GM18505 (cell line): ENCODE data around the gene DYNC2H1.

Experiments
- ATAC-seq: cut with Tn5 transposase; IDR thresholded peaks from one replicate; pipeline ENCODE4 v1.9.1; 2021; ENCODE audit not compliant: unreplicated experiment
- POLR2A ChIP-seq: IDR thresholded peaks from 4 replicates; pipeline ENCODE4 v1.6.1; 2011; ENCODE audit warnings: borderline replicate concordance; ENCODE audit not compliant: insufficient read depth, insufficient read length; ENCODE audit errors: extremely low read depth

The DYNC2H1 gene

DNA sequence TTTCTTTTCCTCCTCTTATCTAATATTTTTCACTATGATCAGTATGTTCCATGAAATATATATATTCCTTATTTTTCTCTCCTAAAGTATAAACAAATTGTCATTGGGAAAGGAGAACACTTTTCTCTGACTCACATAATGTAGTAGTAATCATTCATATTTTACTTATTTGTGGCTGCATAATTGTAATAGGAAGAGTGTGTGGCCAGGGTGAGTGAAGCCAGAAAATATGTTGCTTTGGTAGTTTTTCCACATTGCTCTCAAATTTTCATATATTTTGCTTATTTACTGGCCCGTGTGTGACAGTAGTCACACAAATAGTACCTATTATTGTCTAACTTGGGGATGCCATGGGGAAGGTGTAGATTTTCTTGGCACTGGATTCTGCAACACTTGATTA lies 172.1 kb downstream of the DYNC2H1 start:
- no peak for TF ChIP-seq POLR2A
- no peak for ATAC-seq

DNA sequence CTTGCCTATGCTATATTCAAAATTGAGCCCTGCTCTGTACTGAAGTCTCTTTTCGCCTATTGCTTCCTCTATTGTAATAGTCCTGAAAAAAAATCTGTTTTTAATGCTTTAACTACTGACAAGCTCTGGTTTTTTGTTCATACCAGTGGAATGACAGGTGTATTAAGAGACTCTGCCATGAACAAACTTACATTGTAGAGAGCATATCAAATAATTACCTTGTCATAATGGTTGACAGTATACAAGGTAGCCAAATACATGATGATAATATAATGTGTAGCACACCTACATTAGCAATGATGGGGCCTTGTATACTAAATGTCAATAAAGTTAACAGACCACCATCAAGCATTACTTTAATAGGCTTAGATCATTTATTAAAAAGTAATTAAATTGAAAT lies 175.0 kb downstream of the DYNC2H1 start:
- no peak for ATAC-seq
- no peak for TF ChIP-seq POLR2A

DNA sequence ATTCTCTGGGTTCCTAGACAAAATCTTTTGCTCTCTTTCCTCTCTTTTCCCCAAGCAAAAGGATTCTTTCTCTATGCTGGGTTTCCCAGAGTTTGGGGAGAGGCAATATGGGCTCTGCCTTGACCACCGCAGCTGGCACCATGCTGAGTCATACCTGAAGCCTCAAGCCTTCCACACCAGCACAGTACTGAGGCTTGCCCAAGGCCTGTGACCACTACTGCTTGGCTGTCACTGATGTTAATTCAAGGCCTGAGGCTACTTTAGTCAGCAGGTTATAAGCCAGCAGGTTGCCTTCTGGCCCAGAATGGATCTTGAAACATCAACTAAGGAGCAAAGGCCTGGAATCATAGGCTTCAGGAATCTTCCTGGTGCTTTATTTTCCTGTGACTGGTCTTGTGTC lies 185.3 kb downstream of the DYNC2H1 start:
- TF ChIP-seq POLR2A, result no peak
- ATAC-seq, result no peak

DNA sequence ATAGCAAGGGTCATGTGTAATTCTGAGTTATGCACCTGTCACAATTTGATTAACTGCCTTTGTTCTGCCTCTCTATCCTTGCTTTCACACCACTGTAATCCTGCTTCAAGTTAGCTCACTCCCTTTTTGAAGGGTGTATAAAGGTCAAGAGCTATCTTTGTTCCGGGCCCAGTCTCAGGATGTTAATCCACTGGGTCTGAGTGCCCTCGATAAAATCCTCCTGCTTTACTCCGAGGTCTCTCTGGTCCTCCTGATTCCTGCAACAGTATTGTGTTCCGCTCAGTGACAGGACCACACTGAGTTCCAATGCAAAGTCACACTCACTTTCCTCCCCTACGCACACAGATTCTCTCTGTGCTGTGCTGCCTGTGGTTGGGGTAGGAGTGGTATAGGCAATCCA lies 186.5 kb downstream of the DYNC2H1 start:
- no peak for ATAC-seq
- TF ChIP-seq POLR2A, result no peak

DNA sequence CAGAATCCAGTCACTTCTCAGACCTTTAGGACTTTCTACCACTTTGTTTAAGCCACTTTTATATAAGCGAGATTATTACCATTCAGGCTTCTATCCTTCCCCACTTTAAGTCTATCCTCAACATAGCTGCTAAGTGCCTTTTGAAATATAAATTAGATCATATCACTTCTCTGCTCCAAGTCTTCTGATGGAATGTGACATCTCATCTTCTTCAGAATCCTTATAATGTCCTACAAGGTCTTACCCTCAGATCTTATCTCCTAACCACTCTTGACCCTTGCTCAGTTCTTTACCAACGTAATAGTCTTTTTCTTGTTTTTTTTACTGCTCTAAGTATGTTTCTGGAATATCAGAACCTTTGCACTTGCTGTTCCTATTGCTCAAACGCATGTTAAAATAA lies 188.7 kb downstream of the DYNC2H1 start:
- ATAC-seq, result no peak
- TF ChIP-seq POLR2A, result no peak

DNA sequence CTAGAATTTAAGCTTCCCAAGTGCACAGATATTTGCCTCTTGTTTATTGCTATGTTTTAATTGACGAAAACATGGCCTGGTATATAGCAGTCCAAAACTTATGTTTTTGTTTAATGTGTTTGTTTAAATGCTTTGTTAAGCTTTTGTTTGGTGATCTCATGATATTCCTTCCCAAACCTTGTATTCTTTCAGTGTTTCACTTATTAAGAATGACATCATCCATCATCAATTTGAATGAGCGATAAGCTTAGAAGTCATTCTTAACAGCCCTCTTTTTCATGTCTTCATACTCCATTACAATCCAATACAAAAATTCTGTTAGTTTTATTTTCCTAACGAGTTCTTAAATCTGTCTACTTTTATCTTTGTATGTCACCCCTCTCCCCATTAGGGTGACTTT lies 206.0 kb downstream of the DYNC2H1 start:
- no peak for TF ChIP-seq POLR2A
- ATAC-seq, result no peak

DNA sequence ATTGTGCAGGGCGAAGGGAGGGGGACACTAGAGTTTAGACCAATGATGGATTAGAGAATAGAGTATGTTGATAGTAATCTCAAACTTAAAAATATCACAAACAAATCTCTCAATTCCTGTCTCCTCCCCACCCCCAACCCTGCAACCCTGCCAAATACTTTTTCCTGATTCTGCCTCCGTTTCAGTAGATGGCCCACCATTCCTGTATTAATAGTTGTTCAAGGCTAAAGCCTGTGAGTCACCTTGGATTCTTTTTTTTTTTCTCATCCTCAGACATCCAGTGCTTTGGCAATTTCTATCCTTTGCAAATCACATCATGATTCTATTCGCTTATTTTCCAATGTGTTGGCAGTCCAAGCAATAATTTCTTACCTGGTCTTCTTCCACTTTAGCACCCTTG lies 207.9 kb downstream of the DYNC2H1 start:
- no peak for ATAC-seq
- TF ChIP-seq POLR2A, result no peak

DNA sequence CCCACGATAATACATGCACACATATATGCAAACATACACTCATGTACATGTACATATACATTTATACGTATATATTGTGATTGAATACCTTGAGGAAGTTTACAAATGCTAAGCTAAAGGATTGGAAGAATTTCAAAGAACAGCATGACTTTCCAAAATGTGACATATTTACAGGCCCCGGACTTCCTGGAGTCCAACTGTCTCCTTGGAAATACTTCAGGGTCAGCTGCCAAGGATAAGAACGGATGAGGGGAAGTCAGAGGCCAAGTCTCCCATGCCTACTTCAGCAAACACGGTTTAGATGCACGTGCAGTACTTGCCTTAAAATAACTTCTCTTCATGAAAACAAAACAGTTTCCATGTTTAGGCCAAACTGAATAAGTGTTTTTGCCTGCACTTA lies 213.6 kb downstream of the DYNC2H1 start:
- no peak for ATAC-seq
- TF ChIP-seq POLR2A, result no peak

DNA sequence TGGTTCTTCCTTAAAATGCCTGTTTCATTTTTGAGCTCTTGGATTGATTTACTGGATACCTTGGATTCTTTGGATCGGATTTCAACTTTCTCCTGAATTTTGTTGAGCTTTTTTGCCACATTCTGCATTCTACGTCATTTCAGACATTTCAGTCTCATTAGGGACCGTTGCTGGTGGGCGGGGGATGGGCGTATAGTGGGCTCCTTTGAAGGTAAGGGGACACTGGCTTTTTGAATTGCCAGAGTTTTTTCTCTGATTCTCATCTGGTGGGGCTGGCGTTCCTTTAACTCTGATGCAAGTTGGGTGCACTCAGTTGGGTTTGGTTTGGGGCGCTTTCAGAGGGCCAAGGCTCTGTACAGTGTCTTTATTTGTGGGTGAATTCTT lies 216.5 kb downstream of the DYNC2H1 start:
- peak; percentile 9 for ATAC-seq
- no peak for TF ChIP-seq POLR2A

DNA sequence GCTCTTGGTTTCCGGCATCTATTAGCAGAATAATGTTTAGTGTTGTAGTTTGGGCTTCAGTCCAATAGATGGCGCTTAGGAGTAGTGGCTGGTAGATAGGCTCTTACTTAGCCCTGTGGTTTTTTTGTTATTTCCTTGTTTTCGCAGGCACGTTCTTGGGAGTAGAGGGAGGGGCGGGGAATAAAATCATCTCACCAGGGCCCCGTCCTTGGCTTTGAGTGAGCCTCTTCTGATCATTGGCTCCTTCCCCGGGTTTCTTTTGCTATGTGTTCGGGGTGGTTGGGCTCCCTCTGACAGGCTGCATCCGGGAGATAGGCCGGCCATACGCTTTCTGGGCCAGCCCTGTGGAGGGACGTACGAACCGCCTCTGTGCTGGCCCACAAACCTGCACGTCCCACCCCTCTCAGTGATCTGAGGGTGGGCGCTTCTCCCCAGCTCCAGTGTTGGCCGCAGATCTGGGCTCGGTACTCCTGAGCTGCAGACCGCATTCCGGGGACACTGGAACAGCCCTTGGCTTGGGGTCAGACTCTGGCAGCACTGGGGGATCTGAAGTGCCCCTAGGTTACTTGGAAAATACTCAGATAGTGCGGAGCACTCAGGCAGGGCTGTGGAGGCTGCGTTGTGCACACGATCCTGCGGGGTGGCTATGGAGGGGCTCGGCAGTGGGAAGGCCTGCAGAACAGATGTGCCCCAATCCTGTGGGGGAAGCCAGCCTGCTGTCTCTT lies 217.0 kb downstream of the DYNC2H1 start:
- peak; percentile 95 for ATAC-seq
- TF ChIP-seq POLR2A, result no peak

DNA sequence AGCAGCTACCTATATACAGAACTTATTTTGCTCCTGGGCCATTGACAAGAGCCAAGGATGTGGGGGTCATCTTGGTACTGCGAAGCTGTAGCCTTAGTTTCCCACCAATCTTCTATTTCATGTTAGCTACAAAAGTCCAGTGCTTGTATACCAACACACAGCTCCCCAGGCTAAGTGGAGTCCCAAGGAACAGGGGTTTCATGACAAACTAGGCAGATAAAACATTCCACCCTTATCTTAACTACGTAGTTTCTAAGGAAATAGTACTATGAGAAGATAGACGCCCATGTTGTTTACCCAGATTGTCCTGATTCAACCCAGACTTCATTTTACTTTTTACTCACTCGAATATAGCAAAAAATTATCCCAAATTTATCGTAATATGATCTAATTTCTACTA lies 218.5 kb downstream of the DYNC2H1 start:
- ATAC-seq, result no peak
- no peak for TF ChIP-seq POLR2A

DNA sequence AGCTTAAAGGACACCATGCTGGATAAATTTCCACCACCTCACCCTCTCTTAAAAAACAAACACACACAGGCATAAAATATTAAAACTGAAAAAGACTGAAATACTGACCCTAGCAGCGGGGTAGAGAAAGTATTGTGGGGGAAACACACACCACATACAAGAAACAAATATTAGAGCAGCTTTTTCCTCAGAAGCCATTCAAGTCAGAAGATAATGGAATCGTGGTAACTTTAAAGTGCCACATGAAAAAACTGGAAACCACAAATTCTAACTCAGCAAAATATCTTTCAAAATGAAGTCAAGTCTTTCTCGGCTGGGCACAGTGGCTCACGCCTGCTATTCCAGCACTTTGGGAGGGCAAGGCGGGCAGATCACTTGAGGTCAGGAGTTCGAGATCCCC lies 223.2 kb downstream of the DYNC2H1 start:
- no peak for ATAC-seq
- no peak for TF ChIP-seq POLR2A

DNA sequence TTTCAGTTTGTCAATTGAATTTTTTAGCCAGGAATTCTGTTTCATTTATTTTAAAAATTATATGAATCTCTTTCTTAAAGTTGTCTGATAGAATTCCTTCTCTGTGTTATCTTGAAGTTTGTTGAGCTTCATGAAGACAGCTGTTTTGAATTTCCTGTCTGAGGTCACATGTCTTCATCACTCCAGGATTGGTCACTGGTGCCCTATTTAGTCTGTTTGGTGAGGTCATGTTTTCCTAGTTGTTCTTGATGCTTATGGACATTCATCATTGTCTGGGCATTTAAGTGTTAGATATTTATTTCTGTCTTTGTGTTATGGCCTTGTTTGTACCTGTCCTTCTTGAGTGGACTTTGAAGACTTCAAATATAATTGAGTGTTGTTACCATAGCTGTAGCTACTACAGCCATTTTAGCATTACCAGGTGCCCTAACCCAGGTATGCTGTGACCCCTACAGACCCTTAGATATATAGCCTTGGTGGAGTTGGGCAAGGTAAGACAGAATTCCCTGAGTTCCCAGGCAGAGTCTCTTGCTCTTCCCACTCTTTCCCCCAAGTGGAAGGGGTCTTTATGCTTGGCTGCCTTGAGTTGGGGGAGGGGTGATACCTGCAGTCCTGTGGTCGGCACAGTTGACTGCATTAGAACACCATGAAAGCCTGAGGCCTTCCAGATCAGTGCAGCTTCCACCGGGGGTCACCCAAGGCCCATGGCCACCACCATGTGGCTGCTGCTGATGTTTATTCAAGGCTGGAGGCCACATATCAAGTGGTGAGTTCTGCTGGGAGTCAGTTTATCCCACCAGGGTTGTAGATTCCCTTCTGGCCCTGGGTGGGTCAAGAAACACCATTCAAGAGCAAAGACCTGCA lies 229.6 kb downstream of the DYNC2H1 start:
- no peak for ATAC-seq
- TF ChIP-seq POLR2A, result no peak

DNA sequence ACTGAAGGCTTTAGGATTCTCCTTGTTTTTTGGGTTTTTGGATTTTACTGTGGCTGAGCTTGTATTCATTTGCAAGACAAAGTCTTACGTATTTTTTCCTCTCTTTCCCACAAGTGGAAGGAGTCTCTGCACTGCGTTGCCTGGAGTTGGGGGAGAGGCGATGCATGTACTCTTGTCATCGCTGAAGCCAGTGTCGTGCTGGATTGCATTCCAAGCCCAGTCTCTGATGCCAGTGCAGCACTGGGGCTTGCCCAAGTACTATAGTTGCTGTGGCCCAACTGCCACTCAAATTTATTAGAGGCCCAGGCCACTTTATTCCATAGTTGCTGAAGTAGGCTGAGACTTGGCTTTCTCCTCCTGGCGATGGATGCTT lies 230.2 kb downstream of the DYNC2H1 start:
- no peak for ATAC-seq
- no peak for TF ChIP-seq POLR2A
